A172 (cell line): ENCODE measurements around the gene IMPDH1. TPM values are rescaled to one million over a fixed set of nuclear protein-coding genes. Genes with fewer than 3 reads are reported as not detected.
A peak's percentile ranks its signal among the peaks of the same experiment; 100 is the strongest.

Experiments
- DNase-seq: peaks from one replicate; pipeline ENCODE4 v3.0.0-alpha.2; 2015; ENCODE audit warnings: low spot score
- total RNA-seq: library from RNA; depleted of rRNA; stranded (reverse); fragments of >200 nt; shearing (Covaris generic); gene quantifications from 2 replicates; pipeline ENCODE4 v1.2.3, GENCODE V29; 2014; rRNA removed

Gene IMPDH1
- total RNA-seq, 1 experiment from 2014 or later = 78.1 TPM

GRCh38 chr7:128360359-128360678 is 49.5 kb downstream of the IMPDH1 start:
- DNase-seq = no peak

- no peak for DNase-seq
Measured at GRCh38 chr7:128359939-128360338, 49.8 kb downstream of the IMPDH1 start.

- DNase-seq = no peak
Measured at GRCh38 chr7:128359336-128359735, 50.4 kb downstream of the IMPDH1 start.

GRCh38 chr7:128358233-128358632 is 51.5 kb downstream of the IMPDH1 start:
- DNase-seq = no peak

- no peak for DNase-seq
Measured at GRCh38 chr7:128357217-128357613, 52.6 kb downstream of the IMPDH1 start.

- no peak for DNase-seq
Measured at GRCh38 chr7:128356546-128357216, 53.1 kb downstream of the IMPDH1 start.

- no peak for DNase-seq
Measured at GRCh38 chr7:128353610-128354009, 56.2 kb downstream of the IMPDH1 start.

- DNase-seq = no peak
Measured at GRCh38 chr7:128353189-128353588, 56.6 kb downstream of the IMPDH1 start.

GRCh38 chr7:128352636-128353035 is 57.1 kb downstream of the IMPDH1 start:
- DNase-seq = no peak

- no peak for DNase-seq
Measured at GRCh38 chr7:128352153-128352537, 57.6 kb downstream of the IMPDH1 start.

- no peak for DNase-seq
Measured at GRCh38 chr7:128351296-128352152, 58.3 kb downstream of the IMPDH1 start.

GRCh38 chr7:128350708-128351295 is 59.0 kb downstream of the IMPDH1 start:
- no peak for DNase-seq

GRCh38 chr7:128349466-128349825 is 60.3 kb downstream of the IMPDH1 start:
- no peak for DNase-seq

- peak; percentile 34 for DNase-seq
Measured at GRCh38 chr7:128347647-128348097, 62.1 kb downstream of the IMPDH1 start.

GRCh38 chr7:128344431-128344774 is 65.4 kb downstream of the IMPDH1 start:
- DNase-seq = no peak

GRCh38 chr7:128343554-128344430 is 66.0 kb downstream of the IMPDH1 start, which contains the start of gene RBM28:
Gene RBM28, minus strand, starts transcription at chr7:128343908. Its CDS starts 115 bp downstream, at chr7:128343793.
- DNase-seq = peak; percentile 84

Other genes starting within 250 kb of the IMPDH1 start
- gene LEP, start 168.7 kb downstream of the IMPDH1 start, total RNA-seq = not detected in 2 replicates
- 15.8 and 19.3 TPM in 2 replicates for gene RBM28, start 66.1 kb downstream of the IMPDH1 start, total RNA-seq
- 0.10 and 1.6 TPM in 2 replicates for gene PRRT4, start 48.3 kb downstream of the IMPDH1 start, total RNA-seq
- 9.3 and 18.2 TPM in 2 replicates for gene HILPDA, start 45.9 kb upstream of the IMPDH1 start, total RNA-seq
- 37.6 and 46.4 TPM in 2 replicates for gene METTL2B, start 66.8 kb upstream of the IMPDH1 start, total RNA-seq